Measurements from ENCODE around the gene CAMTA1.

DNA sequence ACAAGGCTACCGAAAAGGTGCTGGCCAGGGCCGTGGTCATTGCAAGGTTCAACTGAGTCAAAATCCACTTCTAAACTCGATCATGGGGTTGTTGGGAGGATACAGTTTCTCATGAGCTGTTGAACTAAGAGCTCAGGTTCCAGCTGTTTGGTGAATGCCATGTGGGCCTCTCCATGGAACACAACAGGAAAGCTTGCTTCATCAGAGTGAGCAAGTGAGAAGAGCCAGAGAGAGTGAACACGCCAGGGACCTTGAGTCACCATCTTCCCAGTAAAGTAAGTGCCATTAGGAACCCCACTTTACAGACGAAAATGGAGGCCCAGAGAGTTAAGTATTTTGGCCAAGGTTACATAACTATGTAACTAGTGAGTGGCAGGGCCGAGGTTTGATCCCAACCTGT is 510.7 kb downstream of the CAMTA1 start:
- no peak for TF ChIP-seq CTCF (IDR thresholded peaks at IDR 0.05; ENCODE audit: low read length)
- no peak for TF ChIP-seq EZH2 (optimal IDR thresholded peaks at IDR 0.05; ENCODE audit: low read depth, low read length)
- no peak for TF ChIP-seq EZH2phosphoT487 (IDR thresholded peaks at IDR 0.05; ENCODE audit: low read length)
